IPS-18c (cell line): ENCODE data around the gene TBPL1.
"Not testable (repeated sequence)": the region's sequence is repeated elsewhere in the genome, so short reads cannot be mapped to it uniquely, and the experiment has no call there.

Experiments used
- H3K4me3 ChIP-seq: 2 replicates; pipeline ENCODE4 v1.7.0; 2013; ENCODE audit warnings: low read depth, mild to moderate bottlenecking, low read length, moderate library complexity; ENCODE audit not compliant: insufficient read depth
- H3K9me3 ChIP-seq: one replicate; pipeline ENCODE4 v1.6.1; 2013; ENCODE audit warnings: mild to moderate bottlenecking, low read length, moderate library complexity; ENCODE audit not compliant: control insufficient read depth, insufficient read depth

TBPL1 gene

GRCh38 chr6:133966654-133967329, 13.8 kb downstream of the TBPL1 start:
- no peaks in the 10 kb centered on the region for H3K9me3 ChIP-seq
- H3K4me3 ChIP-seq = no peak overlapping the region

GRCh38 chr6:133967347-133967746, 14.3 kb downstream of the TBPL1 start:
- H3K9me3 ChIP-seq = no peaks in the 10 kb centered on the region
- H3K4me3 ChIP-seq = no peak overlapping the region

GRCh38 chr6:133967835-133968234, 14.8 kb downstream of the TBPL1 start:
- H3K4me3 ChIP-seq, H3K9me3 ChIP-seq: not testable (repeated sequence)

- Histone ChIP-seq H3K9me3 (no peaks in the 10 kb centered on the region), H3K4me3 (no peak overlapping the region)
Measured at GRCh38 chr6:133969285-133969920, 16.4 kb downstream of the TBPL1 start.

- no peak overlapping the region for H3K4me3 ChIP-seq
- H3K9me3 ChIP-seq = no peaks in the 10 kb centered on the region
Measured at GRCh38 chr6:133969921-133970295, 16.9 kb downstream of the TBPL1 start.

GRCh38 chr6:133971861-133972260, 18.8 kb downstream of the TBPL1 start:
- no peaks in the 10 kb centered on the region for H3K9me3 ChIP-seq
- H3K4me3 ChIP-seq = no peak overlapping the region

- no peak overlapping the region for H3K4me3 ChIP-seq
- no peaks in the 10 kb centered on the region for H3K9me3 ChIP-seq
Measured at GRCh38 chr6:133972388-133972787, 19.4 kb downstream of the TBPL1 start.

- Histone ChIP-seq H3K9me3 (no peaks in the 10 kb centered on the region), H3K4me3 (no peak overlapping the region)
Measured at GRCh38 chr6:133973109-133973971, 20.3 kb downstream of the TBPL1 start.

- H3K9me3 ChIP-seq = no peaks in the 10 kb centered on the region
- H3K4me3 ChIP-seq = no peak overlapping the region
Measured at GRCh38 chr6:133977983-133978895, 25.2 kb downstream of the TBPL1 start.

- Histone ChIP-seq H3K4me3 (no peak overlapping the region), H3K9me3 (no peaks in the 10 kb centered on the region)
Measured at GRCh38 chr6:133978896-133979240, 25.8 kb downstream of the TBPL1 start.

GRCh38 chr6:133979269-133979963, 26.4 kb downstream of the TBPL1 start:
- H3K9me3 ChIP-seq, H3K4me3 ChIP-seq: not testable (repeated sequence)

- no peaks in the 10 kb centered on the region for H3K9me3 ChIP-seq
- H3K4me3 ChIP-seq = no peak overlapping the region
Measured at GRCh38 chr6:133980168-133980567, 27.1 kb downstream of the TBPL1 start.

- Histone ChIP-seq H3K4me3 (no peak overlapping the region), H3K9me3 (no peaks in the 10 kb centered on the region)
Measured at GRCh38 chr6:133983099-133983939, 30.3 kb downstream of the TBPL1 start.

GRCh38 chr6:133985970-133986369, 32.9 kb downstream of the TBPL1 start:
- no peak overlapping the region for H3K4me3 ChIP-seq
- no peaks in the 10 kb centered on the region for H3K9me3 ChIP-seq

- H3K9me3 ChIP-seq = no peaks in the 10 kb centered on the region
- no peak overlapping the region for H3K4me3 ChIP-seq
Measured at GRCh38 chr6:133986942-133987341, 33.9 kb downstream of the TBPL1 start.

- H3K9me3 ChIP-seq = no peaks in the 10 kb centered on the region
- H3K4me3 ChIP-seq = no peak overlapping the region
Measured at GRCh38 chr6:133989525-133989924, 36.5 kb downstream of the TBPL1 start.
